Measurements from ENCODE around the gene SRP9. TPM values are rescaled to one million over a fixed set of nuclear protein-coding genes. Genes with fewer than 3 reads are reported as not detected.
A peak's percentile ranks its signal among the peaks of the same experiment; 100 is the strongest.

The SRP9 gene, protein sequence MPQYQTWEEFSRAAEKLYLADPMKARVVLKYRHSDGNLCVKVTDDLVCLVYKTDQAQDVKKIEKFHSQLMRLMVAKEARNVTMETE
- total RNA-seq (2021; ENCODE audit: unreplicated experiment) (282 TPM), Bru-seq, nascent RNA (percentile 98 among the genes with signal in this experiment), BruChase-seq, experiment 1, labeled RNA remaining after a 2-hour chase (percentile 98 among the genes with signal in this experiment), BruChase-seq, experiment 2, labeled RNA remaining after a 6-hour chase (percentile 99 among the genes with signal in this experiment)
- 264 TPM for polyA plus RNA-seq (2012; ENCODE audit: insufficient read length)
- long read RNA-seq, transcript SRP9-201 (3 exons, 1,480 nt): major isoform, 315 of 415 reads
- long read RNA-seq, transcript SRP9-203 (4 exons, 1,596 nt): minor isoform, 58 of 415 reads
- long read RNA-seq, partial matches to known transcripts: 9 of 415 reads
- long read RNA-seq, other reads (novel, unspliced or antisense): 33 of 415 reads

DNA sequence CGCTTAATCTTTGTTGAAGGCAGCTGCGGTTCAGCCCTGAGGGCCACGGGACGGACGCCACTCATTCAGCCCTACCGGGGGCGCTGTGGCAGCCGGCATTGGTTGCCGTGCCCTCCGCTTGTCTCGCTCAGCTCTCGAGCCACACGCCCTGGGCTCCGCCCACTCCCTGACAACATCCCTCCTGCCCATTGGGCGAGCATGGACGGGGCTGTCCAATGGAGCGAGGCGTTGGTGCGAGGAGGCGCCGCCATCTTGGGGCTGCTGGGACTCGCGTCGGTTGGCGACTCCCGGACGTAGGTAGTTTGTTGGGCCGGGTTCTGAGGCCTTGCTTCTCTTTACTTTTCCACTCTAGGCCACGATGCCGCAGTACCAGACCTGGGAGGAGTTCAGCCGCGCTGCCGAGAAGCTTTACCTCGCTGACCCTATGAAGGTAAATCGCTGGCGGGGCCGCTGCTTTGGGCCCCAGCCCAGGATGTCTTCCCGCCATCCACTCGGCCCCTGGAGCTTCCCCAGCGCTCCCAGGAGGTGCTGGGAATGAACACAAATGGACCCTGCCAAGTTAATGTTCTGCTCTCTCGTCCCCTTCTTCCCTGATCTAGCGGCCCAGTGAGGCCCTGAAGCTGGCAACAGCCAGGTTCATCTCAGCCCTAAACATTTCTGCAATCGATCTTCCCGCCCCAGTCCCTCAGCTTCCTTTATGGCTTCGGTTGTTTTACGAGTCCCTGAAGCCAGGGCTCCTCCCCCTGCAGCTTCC, at the start of gene SRP9:
Gene SRP9, plus strand, starts transcription at position 244 of the 754 bp plus-strand sequence. Its CDS starts 115 bp downstream, at position 359.
- DNase-seq (ENCODE audit: low read depth, low spot score) (peak; percentile 96), ATAC-seq (peak; percentile 100)
- Histone ChIP-seq H3K4me1 (ENCODE audit: control insufficient read depth, insufficient read depth, low read length) (peaks cover 29% of the 10 kb centered on the region), H3K27ac (ENCODE audit: low read length) (peak within 1 kb of the TSS; percentile 97), H3K36me3 (ENCODE audit: control insufficient read depth, insufficient read depth, low read length) (peaks cover 12% of the 10 kb centered on the region), H3K9me3 (ENCODE audit: control insufficient read depth, insufficient read depth, low read depth, low read length) (no peaks in the 10 kb centered on the region), H3K4me3 (ENCODE audit: low read depth in 2 of 2, low read length in 2 of 2) (peak within 1 kb of the TSS; percentile 92 to 98), H3K27me3 (ENCODE audit: control insufficient read depth, insufficient read depth, low read length) (no peaks in the 10 kb centered on the region)
- POLR2A ChIA-PET: interaction anchor here (0.7 to 1.3 kb wide), 8 partner anchors 8 to 177 kb away, joined by 3 to 5 read pairs (median 4); no protein-coding TSS in a partner anchor
- in situ Hi-C loops (cut with HindIII; ENCODE audit: low pct_unique_long_range_greater_than_20kb, low sequenced_read_pairs): loop anchor here (10.0 kb wide), 1 partner anchor 223 kb away; no protein-coding TSS in a partner anchor
- TSS peak; percentile 94 for BruUV-seq (replicated peaks)
- CTCF ChIA-PET: interaction anchor here (0.6 to 1.8 kb wide), 12 partner anchors 23 to 303 kb away, joined by 3 to 8 read pairs (median 3); partner anchors contain the start of gene EPHX1
- intact Hi-C loops (cut with micrococcal nuclease; ENCODE audit: unreplicated experiment): loop anchor here (5.0 kb wide), 2 partner anchors 70 to 200 kb away; no protein-coding TSS in a partner anchor
- TF ChIP-seq SIN3A (IDR thresholded peaks at IDR 0.05; ENCODE audit: borderline replicate concordance, insufficient read depth, low read depth, low read length) (peak; percentile 65; the same call in 1 of the 2 replicates), TCF7L2 (IDR thresholded peaks at IDR 0.05; ENCODE audit: low read depth, low read length) (no peak), POLR2AphosphoS5 (IDR thresholded peaks at IDR 0.05; ENCODE audit: low read depth, low read length) (peak; percentile 86)
- TF ChIP-seq, protein P1, sequence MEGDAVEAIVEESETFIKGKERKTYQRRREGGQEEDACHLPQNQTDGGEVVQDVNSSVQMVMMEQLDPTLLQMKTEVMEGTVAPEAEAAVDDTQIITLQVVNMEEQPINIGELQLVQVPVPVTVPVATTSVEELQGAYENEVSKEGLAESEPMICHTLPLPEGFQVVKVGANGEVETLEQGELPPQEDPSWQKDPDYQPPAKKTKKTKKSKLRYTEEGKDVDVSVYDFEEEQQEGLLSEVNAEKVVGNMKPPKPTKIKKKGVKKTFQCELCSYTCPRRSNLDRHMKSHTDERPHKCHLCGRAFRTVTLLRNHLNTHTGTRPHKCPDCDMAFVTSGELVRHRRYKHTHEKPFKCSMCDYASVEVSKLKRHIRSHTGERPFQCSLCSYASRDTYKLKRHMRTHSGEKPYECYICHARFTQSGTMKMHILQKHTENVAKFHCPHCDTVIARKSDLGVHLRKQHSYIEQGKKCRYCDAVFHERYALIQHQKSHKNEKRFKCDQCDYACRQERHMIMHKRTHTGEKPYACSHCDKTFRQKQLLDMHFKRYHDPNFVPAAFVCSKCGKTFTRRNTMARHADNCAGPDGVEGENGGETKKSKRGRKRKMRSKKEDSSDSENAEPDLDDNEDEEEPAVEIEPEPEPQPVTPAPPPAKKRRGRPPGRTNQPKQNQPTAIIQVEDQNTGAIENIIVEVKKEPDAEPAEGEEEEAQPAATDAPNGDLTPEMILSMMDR (IDR thresholded peaks at IDR 0.05): peak; percentile 97

DNA sequence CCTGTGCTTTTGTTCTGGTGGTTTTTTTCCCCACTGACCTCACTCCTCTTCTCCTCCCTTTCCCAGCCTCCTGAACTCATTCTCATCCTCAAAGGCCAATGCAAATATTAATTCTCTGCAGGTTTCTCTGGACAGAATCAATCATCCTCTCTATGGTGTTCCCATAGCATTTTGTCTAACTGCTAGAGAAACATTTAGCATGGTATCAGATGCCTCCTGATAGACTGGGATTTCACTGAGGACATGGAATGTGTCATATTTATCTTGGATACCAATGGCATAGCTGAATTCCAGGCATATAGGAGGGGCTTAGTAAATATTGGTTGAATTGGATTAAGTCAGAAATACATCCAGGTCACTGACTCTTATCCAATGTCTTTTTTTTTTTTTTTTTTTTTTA, 46.1 kb upstream of the SRP9 start:
- Histone ChIP-seq H3K27me3 (ENCODE audit: control insufficient read depth, insufficient read depth, low read length) (no peaks in the 10 kb centered on the region), H3K4me3 (ENCODE audit: low read depth in 2 of 2, low read length in 2 of 2) (no peak overlapping the region), H3K9me3 (ENCODE audit: control insufficient read depth, insufficient read depth, low read depth, low read length) (no peaks in the 10 kb centered on the region), H3K4me1 (ENCODE audit: control insufficient read depth, insufficient read depth, low read length) (no peaks in the 10 kb centered on the region), H3K36me3 (ENCODE audit: control insufficient read depth, insufficient read depth, low read length) (no peaks in the 10 kb centered on the region), H3K27ac (ENCODE audit: low read length) (no peak overlapping the region)
- DNase-seq (ENCODE audit: low read depth, low spot score): no peak
- intact Hi-C loops (cut with micrococcal nuclease; ENCODE audit: unreplicated experiment) (no loop called here), in situ Hi-C loops (cut with HindIII; ENCODE audit: low pct_unique_long_range_greater_than_20kb, low sequenced_read_pairs) (no loop called here)
- ChIA-PET POLR2A (interaction anchor here (0.6 kb wide), 1 partner anchor 28 kb away, joined by 3 read pairs; no protein-coding TSS in a partner anchor), CTCF (no interaction called here)
- BruUV-seq (replicated peaks): no TSS peak
- TF ChIP-seq SIN3A (IDR thresholded peaks at IDR 0.05; ENCODE audit: borderline replicate concordance, insufficient read depth, low read depth, low read length) (no peak), POLR2AphosphoS5 (IDR thresholded peaks at IDR 0.05; ENCODE audit: low read depth, low read length) (no peak), TCF7L2 (IDR thresholded peaks at IDR 0.05; ENCODE audit: low read depth, low read length) (no peak)
- TF ChIP-seq, protein P2, sequence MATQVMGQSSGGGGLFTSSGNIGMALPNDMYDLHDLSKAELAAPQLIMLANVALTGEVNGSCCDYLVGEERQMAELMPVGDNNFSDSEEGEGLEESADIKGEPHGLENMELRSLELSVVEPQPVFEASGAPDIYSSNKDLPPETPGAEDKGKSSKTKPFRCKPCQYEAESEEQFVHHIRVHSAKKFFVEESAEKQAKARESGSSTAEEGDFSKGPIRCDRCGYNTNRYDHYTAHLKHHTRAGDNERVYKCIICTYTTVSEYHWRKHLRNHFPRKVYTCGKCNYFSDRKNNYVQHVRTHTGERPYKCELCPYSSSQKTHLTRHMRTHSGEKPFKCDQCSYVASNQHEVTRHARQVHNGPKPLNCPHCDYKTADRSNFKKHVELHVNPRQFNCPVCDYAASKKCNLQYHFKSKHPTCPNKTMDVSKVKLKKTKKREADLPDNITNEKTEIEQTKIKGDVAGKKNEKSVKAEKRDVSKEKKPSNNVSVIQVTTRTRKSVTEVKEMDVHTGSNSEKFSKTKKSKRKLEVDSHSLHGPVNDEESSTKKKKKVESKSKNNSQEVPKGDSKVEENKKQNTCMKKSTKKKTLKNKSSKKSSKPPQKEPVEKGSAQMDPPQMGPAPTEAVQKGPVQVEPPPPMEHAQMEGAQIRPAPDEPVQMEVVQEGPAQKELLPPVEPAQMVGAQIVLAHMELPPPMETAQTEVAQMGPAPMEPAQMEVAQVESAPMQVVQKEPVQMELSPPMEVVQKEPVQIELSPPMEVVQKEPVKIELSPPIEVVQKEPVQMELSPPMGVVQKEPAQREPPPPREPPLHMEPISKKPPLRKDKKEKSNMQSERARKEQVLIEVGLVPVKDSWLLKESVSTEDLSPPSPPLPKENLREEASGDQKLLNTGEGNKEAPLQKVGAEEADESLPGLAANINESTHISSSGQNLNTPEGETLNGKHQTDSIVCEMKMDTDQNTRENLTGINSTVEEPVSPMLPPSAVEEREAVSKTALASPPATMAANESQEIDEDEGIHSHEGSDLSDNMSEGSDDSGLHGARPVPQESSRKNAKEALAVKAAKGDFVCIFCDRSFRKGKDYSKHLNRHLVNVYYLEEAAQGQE (IDR thresholded peaks at IDR 0.05; ENCODE audit: insufficient read depth in 1 of 2, low read depth in 2 of 2, low read length in 1 of 2): no peak
- TF ChIP-seq, protein P1 (IDR thresholded peaks at IDR 0.05): no peak
- no peak for ATAC-seq

All from Panc1 (cell line).